K562 (cell line): Measurements from ENCODE around the gene PUS10. TPM values are rescaled to one million over a fixed set of nuclear protein-coding genes. Genes with fewer than 3 reads are reported as not detected.

Experiments
- ATAC-seq: fragments of 200-7000 bp; cut with Tn5 transposase; 3 replicates; pipeline ENCODE4 v1.9.1; 2020; ENCODE audit warnings: moderate library complexity
- BruUV-seq: library from RNA; stranded (reverse); fragments of 400-500 nt; replicated peaks from 2 replicates; lab custom pipeline; 2021; lab: Mats Ljungman, UMichigan
- CTCF ChIA-PET: fragments of 300-600 bp; formaldehyde crosslinking; extraction: SDS; loops from one replicate; lab custom pipeline; 2021; ENCODE audit warnings: low intra/inter-chr PET ratio; lab: Yijun Ruan, JAX
- POLR2A ChIA-PET: fragments of 300-600, 350-650 bp; sonication (Branson Sonifier 250); formaldehyde crosslinking; extraction: SDS; loops from one replicate; lab custom pipeline; 2021; ENCODE audit warnings: antibody characterized with exemption, inconsistent platforms; lab: Yijun Ruan, JAX
- DNase-seq, 4 experiments: peaks; one replicate each; pipeline versions ENCODE4 v3.0.0 to v3.0.0-alpha.2; 2011 to 2018; ENCODE audit warnings: low spot score in 3 of 4, mixed read lengths in 3 of 4; ENCODE audit errors: extremely low read depth in 1 of 4
- FAIRE-seq: peaks from 2 replicates; lab custom pipeline; 2011; peaks lifted over from hg19 to GRCh38; lab: Jason Lieb, UNC
- H2AFZ ChIP-seq: 2 replicates; pipeline ENCODE4 v1.6.0; 2011; ENCODE audit warnings: low read depth, low read length, control low read depth, inconsistent platforms
- H3K27ac ChIP-seq: fragments of 200-600 bp; 3 replicates; pipeline ENCODE4 v1.8.0; 2011; ENCODE audit warnings: low read depth, mild to moderate bottlenecking, control low read depth, inconsistent platforms, low read length, moderate library complexity, mixed read lengths; ENCODE audit errors: extremely low read depth
- H3K27me3 ChIP-seq, 2 experiments: fragments of 300-600 bp in 1 of 2; 2 replicates in 1 of 2; 3 replicates in 1 of 2; pipeline versions ENCODE4 v1.6.0 to v1.8.0; 2011; ENCODE audit warnings: inconsistent platforms in 2 of 2, low read length in 2 of 2, mild to moderate bottlenecking in 1 of 2, mixed read lengths in 1 of 2, moderate library complexity in 1 of 2; ENCODE audit not compliant: control insufficient read depth in 2 of 2, insufficient read depth in 2 of 2
- H3K36me3 ChIP-seq: fragments of 300-600 bp; 3 replicates; pipeline ENCODE4 v1.8.0; 2011; ENCODE audit warnings: mild to moderate bottlenecking, low read length, inconsistent platforms; ENCODE audit not compliant: control insufficient read depth, insufficient read depth
- H3K4me1 ChIP-seq, 2 experiments: fragments of 200-600 bp in 1 of 2; replicated peaks in 1 of 2; 2 replicates in 1 of 2; 3 replicates in 1 of 2; pipeline versions ENCODE4 v1.5.1 to v1.8.0; 2011; ENCODE audit warnings: inconsistent platforms in 2 of 2, low read length in 2 of 2, mild to moderate bottlenecking in 1 of 2, mixed read lengths in 1 of 2, moderate library complexity in 1 of 2; ENCODE audit not compliant: control insufficient read depth in 2 of 2, insufficient read depth in 2 of 2
- H3K4me2 ChIP-seq: 2 replicates; pipeline ENCODE4 v1.6.1; 2011; ENCODE audit warnings: low read length, control low read depth, inconsistent platforms, mixed read lengths; ENCODE audit not compliant: insufficient read depth
- H3K4me3 ChIP-seq: fragments of 200-600 bp; sonication (generic), shearing (Covaris generic); 2 replicates; pipeline ENCODE4 v1.5.1; 2016; ENCODE audit warnings: control low read depth, inconsistent platforms
- H3K79me2 ChIP-seq: fragments of 200-600 bp; 3 replicates; pipeline ENCODE4 v1.8.0; 2011; ENCODE audit warnings: low read length, inconsistent platforms; ENCODE audit not compliant: control insufficient read depth, insufficient read depth
- H3K9ac ChIP-seq, 2 experiments: 2 replicates each; pipeline versions ENCODE4 v1.6.0 to v1.6.1; 2011; ENCODE audit warnings: low read depth in 2 of 2, low read length in 2 of 2, control low read depth in 1 of 2, inconsistent platforms in 1 of 2, mild to moderate bottlenecking in 1 of 2, mixed read lengths in 1 of 2; ENCODE audit not compliant: insufficient read depth in 1 of 2
- H3K9me1 ChIP-seq: one replicate; pipeline ENCODE4 v1.6.0; 2011; ENCODE audit warnings: inconsistent platforms, mild to moderate bottlenecking, low read length, moderate library complexity; ENCODE audit not compliant: control insufficient read depth, insufficient read depth
- H3K9me3 ChIP-seq: replicated peaks from 2 replicates; pipeline ENCODE4 v1.5.1; 2011; ENCODE audit warnings: low read depth, low read length, inconsistent platforms; ENCODE audit not compliant: control insufficient read depth, insufficient read depth
- H4K20me1 ChIP-seq: replicated peaks from 2 replicates; pipeline ENCODE4 v1.6.1; 2011; ENCODE audit warnings: low read length, inconsistent platforms, mixed read lengths; ENCODE audit not compliant: control insufficient read depth, insufficient read depth
- CHCHD3 ChIP-seq: fragments of 250-450 bp; sonication (Bioruptor Pico); IDR thresholded peaks from 2 replicates; pipeline ENCODE4 v2.1.2; 2022; ENCODE audit warnings: mild to moderate bottlenecking
- CREB3 ChIP-seq: fragments of 450-650 bp; conservative IDR thresholded peaks from 2 replicates; pipeline ENCODE4 v1.6.1; 2016; ENCODE audit warnings: missing genetic modification characterization, low read depth, mild to moderate bottlenecking, missing compliant biosample characterization, moderate library complexity
- FOXP4 ChIP-seq: sonication (generic); formaldehyde crosslinking; IDR thresholded peaks from 2 replicates; pipeline ENCODE4 v1.8.0; 2022; ENCODE audit warnings: mild to moderate bottlenecking, missing genetic modification reagents, borderline replicate concordance
- GTF2B ChIP-seq: IDR thresholded peaks from 2 replicates; pipeline ENCODE4 v1.6.1; 2011; ENCODE audit not compliant: insufficient read length; ENCODE audit errors: extremely low read depth
- HDAC8 ChIP-seq: fragments of 450-650 bp; IDR thresholded peaks from 2 replicates; pipeline ENCODE4 v1.6.1; 2016; ENCODE audit warnings: mild to moderate bottlenecking, missing genetic modification characterization, moderate library complexity, missing compliant biosample characterization
- HES1 ChIP-seq: fragments of 450-650 bp; IDR thresholded peaks from 2 replicates; pipeline ENCODE4 v1.6.1; 2016; ENCODE audit warnings: low read depth, mild to moderate bottlenecking, moderate library complexity
- HMG20B ChIP-seq: fragments of 250-450 bp; sonication (Bioruptor Pico); IDR thresholded peaks from 2 replicates; pipeline ENCODE4 v1.5.0; 2021; ENCODE audit warnings: mild to moderate bottlenecking
- KAT7 ChIP-seq: sonication (generic); formaldehyde crosslinking; IDR thresholded peaks from 2 replicates; pipeline ENCODE4 v1.8.0; 2022; ENCODE audit warnings: missing genetic modification reagents, mild to moderate bottlenecking, borderline replicate concordance
- MCM7 ChIP-seq, 2 experiments: fragments of 450-650 bp; IDR thresholded peaks; 2 replicates each; pipeline ENCODE4 v1.6.1; 2016 to 2018
- MYNN ChIP-seq, 2 experiments: sonication (generic); formaldehyde crosslinking in 1 of 2; IDR thresholded peaks; 2 replicates each; pipeline versions ENCODE4 v1.5.0 to v1.6.1; 2016 to 2020; ENCODE audit warnings: antibody characterized with exemption in 1 of 2, missing genetic modification reagents in 1 of 2
- NR2C2 ChIP-seq, 2 experiments: fragments of 200-800 bp in 1 of 2; sonication (Bioruptor generic) in 1 of 2; sonication (generic) in 1 of 2; formaldehyde crosslinking in 1 of 2; IDR thresholded peaks; 2 replicates each; pipeline versions ENCODE4 v1.6.1 to v1.8.0; 2016 to 2022; ENCODE audit warnings: mild to moderate bottlenecking in 1 of 2, missing compliant biosample characterization in 1 of 2, missing genetic modification characterization in 1 of 2, missing genetic modification reagents in 1 of 2
- PCBP1 ChIP-seq: fragments of 200-400 bp; formaldehyde crosslinking; IDR thresholded peaks from 2 replicates; pipeline ENCODE4 v1.6.1; 2018; ENCODE audit warnings: mild to moderate bottlenecking, low read depth, low read length; ENCODE audit not compliant: poor library complexity, severe bottlenecking
- POLR2B ChIP-seq: fragments of 450-650 bp; IDR thresholded peaks from 2 replicates; pipeline ENCODE4 v1.6.1; 2018; ENCODE audit warnings: low read depth; ENCODE audit not compliant: partially characterized antibody
- RBM34 ChIP-seq: fragments of 200-400 bp; formaldehyde crosslinking; IDR thresholded peaks from 2 replicates; pipeline ENCODE4 v1.6.1; 2018; ENCODE audit warnings: low read length, borderline replicate concordance; ENCODE audit not compliant: insufficient read depth
- SOX6 ChIP-seq: fragments of 450-650 bp; IDR thresholded peaks from 2 replicates; pipeline ENCODE4 v1.6.1; 2014; ENCODE audit warnings: mild to moderate bottlenecking
- ZNF316 ChIP-seq: fragments of 450-650 bp; IDR thresholded peaks from 2 replicates; pipeline ENCODE4 v1.6.1; 2016
- ZNF444 ChIP-seq: fragments of 250-450 bp; sonication (Bioruptor Pico); IDR thresholded peaks from 2 replicates; pipeline ENCODE4 v1.4.0; 2020; ENCODE audit warnings: mild to moderate bottlenecking, moderate library complexity
- WGBS: fragments of 100-300 bp; shearing (Covaris generic); methylation state at CpG from one replicate; pipeline ENCODE4 v1.1.6; 2016; ENCODE audit warnings: low coverage, mixed read lengths; ENCODE audit not compliant: insufficient coverage; ENCODE audit errors: missing lambda C conversion rate; 5-methylcytosine and 5-hydroxymethylcytosine counted together
- in situ Hi-C: fragments of 300-500 bp; cut with MboI; formaldehyde crosslinking; loops from 4 replicates; pipeline ENCODE4 v1.15.0; 2018; ENCODE audit warnings: inconsistent platforms, mixed read lengths
- intact Hi-C: fragments of 100-400 bp; cut with micrococcal nuclease; formaldehyde crosslinking; loops from 2 replicates; pipeline ENCODE4 v1.14.2; 2022
- polyA plus RNA-seq, 8 experiments: library from polyadenylated mRNA; depleted of rRNA in 4 of 8; stranded (reverse) in 5 of 8; unstranded in 3 of 8; fragments of >200 nt; fragmentation: Nextera tagmentation in 2 of 8; fragmentation: Illumina TruSeq in 1 of 8; extraction: Ambion mirVana in 2 of 8; extraction: Trizol in 1 of 8; gene quantifications; 2 replicates each; pipeline versions ENCODE4 v1.2.1 to v1.2.3, GENCODE V29; 2011 to 2014; ENCODE audit warnings: inconsistent platforms in 1 of 8, missing spikeins in 1 of 8
- total RNA-seq, 7 experiments: library from RNA; depleted of rRNA in 6 of 7; stranded (reverse); fragments of >200 nt in 6 of 7; fragmentation: Illumina TruSeq in 2 of 7; extraction: Trizol in 2 of 7; gene quantifications; 2 replicates each; pipeline versions ENCODE4 v1.2.1 to v1.2.3, GENCODE V29; 2011 to 2021; ENCODE audit warnings: low replicate concordance in 1 of 7

PUS10 gene
- total and polyA plus RNA-seq, 9 of the 15 experiments (the other 6 are each of a cell fraction or from before 2014, with no cell fraction given): 5.0 to 10.7 (median 7.6) TPM

- Histone ChIP-seq H3K79me2 (no peaks in the 10 kb centered on the region), H3K4me3 (no peak overlapping the region), H3K27ac (no peak overlapping the region), H3K27me3 (no peaks in the 10 kb centered on the region), H3K36me3 (no peaks in the 10 kb centered on the region), H3K9ac (no peak overlapping the region), H2AFZ (no peak overlapping the region), H4K20me1 (no peaks in the 10 kb centered on the region), H3K4me1 (peaks cover 0 to 9% of the 10 kb centered on the region in 2 experiments; a peak in 1 of 5 replicates), H3K9me1 (no peaks in the 10 kb centered on the region), H3K9me3 (no peaks in the 10 kb centered on the region), H3K4me2 (no peak overlapping the region)
- CTCF ChIA-PET: no interaction called here
- 62% methylated on average over 3 of the region's 3 CpGs for WGBS
- no peak for ATAC-seq
- no peak for FAIRE-seq
- POLR2A ChIA-PET: interaction anchor here (0.6 kb wide), 1 partner anchor 174 kb away, joined by 3 read pairs; no protein-coding TSS in a partner anchor
- in situ Hi-C loops: no loop called here
- intact Hi-C loops: no loop called here
- DNase-seq: no peak
- BruUV-seq: no TSS peak
- no peak for TF ChIP-seq PCBP1
- no peak for TF ChIP-seq HMG20B
- no peak for TF ChIP-seq RBM34
- no peak for TF ChIP-seq MCM7 (IDR thresholded peaks at IDR 0.05)
- no peak for TF ChIP-seq SOX6
- no peak for TF ChIP-seq ZNF316
- no peak for TF ChIP-seq KAT7
- TF ChIP-seq GTF2B: no peak
- no peak for TF ChIP-seq NR2C2 (CRISPR knock-in tag; IDR thresholded peaks at IDR 0.05)
- no peak for TF ChIP-seq NR2C2 (tag; IDR thresholded peaks at IDR 0.05)
- TF ChIP-seq HES1: no peak
- TF ChIP-seq HDAC8: no peak
- no peak for TF ChIP-seq CHCHD3 (CRISPR knock-in tag)
- TF ChIP-seq MYNN (IDR thresholded peaks at IDR 0.05): no peak
- TF ChIP-seq MYNN (CRISPR knock-in tag; IDR thresholded peaks at IDR 0.05): no peak
- no peak for TF ChIP-seq FOXP4
- no peak for TF ChIP-seq CREB3 (tag)
- TF ChIP-seq POLR2B: no peak
- no peak for TF ChIP-seq ZNF444 (CRISPR knock-in tag)
Observed at GRCh38 chr2:60976256-60976850, 41.7 kb downstream of the PUS10 start.
